HG03039 (cell line): ENCODE data around the gene IL19.
"Not testable (repeated sequence)": the region's sequence is repeated elsewhere in the genome, so short reads cannot be mapped to it uniquely, and the experiment has no call there.

Experiments used
- ATAC-seq: cut with Tn5 transposase; IDR thresholded peaks from one replicate; pipeline ENCODE4 v1.9.1; 2021; ENCODE audit warnings: mild to moderate bottlenecking, moderate library complexity; ENCODE audit not compliant: unreplicated experiment

IL19 gene

DNA sequence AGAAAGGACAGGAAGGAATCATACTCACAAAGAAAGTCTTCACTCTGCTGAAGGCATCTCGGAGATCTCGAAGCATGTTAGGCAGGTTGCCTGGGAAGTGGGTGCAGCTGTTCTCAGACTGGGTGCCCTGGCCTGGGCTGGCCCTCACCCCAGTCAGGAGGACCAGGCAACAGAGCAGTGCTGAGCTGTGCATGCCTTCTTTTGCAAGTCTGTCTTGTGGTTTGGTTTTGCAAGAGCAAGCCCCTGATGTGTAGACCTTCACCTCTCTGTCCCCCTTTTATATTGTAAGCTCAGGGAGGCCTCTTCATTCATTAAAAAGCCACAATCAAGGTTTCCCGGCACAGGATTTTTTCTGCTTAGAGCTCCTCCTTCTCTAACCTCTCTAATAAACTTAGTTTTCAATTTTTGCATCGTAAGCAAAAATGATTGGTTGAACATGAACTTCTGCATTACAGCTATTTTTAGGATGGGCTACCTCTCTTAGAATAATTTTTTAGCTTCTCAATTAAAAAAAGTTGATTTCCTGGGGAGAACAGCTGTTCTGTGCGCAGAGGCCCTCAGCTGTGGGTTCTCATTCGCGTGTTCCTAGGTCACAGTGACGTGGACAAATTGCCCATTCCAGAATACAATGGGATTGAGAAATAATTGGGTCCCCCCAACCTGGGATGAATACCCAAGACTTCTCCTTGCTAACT, 1.8 kb downstream of the IL19 start, which contains the start of gene IL10:
Gene IL10 (minus strand): TSS at position 252 of the 695 bp plus-strand sequence. CDS start 59 bp downstream, at position 193.
- ATAC-seq, result no peak

DNA sequence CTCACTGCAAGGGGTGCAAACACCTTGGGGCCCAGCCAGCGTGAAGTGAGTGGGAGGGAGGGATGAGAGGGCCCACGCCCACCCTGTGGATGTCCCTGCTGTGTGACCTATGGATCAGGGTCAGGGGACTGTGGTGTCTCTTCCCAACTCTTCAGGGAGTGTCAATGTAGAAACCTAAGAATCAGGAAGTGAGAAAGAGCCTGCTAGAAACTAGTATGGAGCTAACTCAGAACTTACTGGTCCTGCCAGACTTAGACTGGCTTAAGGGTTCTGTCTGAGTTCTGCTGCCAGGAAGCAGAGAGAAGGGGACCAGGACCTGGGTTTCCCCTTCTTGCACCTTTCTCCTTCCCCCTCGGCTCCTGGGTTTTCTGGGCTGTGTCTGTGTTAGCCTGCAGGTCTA, 3.5 kb downstream of the IL19 start:
- no peak for ATAC-seq

DNA sequence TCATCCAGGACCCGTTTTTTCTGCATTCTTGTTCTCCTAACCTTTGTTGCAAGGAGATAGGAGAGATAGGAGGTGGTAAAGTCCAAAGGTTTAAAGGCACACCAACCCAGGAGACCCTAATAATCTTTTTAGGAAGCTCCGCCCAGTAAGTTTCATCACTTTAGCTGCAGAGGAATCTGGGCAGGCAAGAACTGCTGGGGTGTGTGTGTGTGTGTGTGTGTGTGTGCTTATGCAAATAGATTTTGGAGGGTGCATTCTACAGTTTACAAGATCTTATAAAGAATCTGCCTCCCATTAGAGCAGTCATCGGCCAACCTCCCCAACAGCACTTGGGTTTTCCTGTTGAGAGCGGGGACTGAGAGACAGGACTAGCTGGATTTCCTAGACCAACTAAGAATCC, 5.7 kb downstream of the IL19 start:
- no peak for ATAC-seq

DNA sequence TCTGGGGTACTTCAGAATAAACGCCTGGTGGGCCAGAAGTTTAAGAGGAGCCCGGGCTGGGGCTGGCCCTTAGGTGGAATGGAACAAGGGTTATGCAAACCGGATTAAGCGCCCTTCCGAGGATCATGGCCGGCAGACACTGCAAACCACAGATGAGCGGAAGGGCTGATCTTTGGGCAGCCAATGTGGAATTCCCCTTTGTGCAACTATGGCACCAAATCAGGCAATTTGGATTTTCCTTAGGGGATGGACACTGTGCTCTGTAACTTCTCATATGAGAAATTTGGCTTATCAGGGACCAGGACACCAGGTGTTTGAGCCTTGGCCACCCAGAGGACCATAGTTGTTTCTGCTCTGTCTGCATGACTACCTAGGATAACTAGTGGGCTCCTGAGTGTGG, 7.5 kb downstream of the IL19 start:
- ATAC-seq, result no peak

DNA sequence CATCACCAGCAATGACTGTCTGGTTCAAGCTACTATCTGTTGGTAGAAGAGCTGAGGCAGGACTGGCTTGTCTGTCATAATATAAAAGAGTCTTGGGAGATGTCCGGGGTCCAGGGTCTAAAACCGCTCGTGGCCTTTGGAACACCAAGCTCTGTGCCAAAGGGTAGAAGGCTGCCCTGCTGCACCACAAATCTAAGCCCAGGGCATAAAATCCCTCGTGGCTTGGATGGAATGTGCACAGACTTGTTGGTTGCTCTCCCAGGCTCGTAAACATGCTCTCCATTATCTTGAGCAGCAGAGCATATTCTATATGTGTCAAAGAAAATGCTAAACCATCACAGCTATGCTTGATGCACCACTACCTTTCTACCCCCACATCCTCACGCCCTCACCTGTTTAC, 8.3 kb downstream of the IL19 start:
- not testable (repeated sequence) for ATAC-seq

DNA sequence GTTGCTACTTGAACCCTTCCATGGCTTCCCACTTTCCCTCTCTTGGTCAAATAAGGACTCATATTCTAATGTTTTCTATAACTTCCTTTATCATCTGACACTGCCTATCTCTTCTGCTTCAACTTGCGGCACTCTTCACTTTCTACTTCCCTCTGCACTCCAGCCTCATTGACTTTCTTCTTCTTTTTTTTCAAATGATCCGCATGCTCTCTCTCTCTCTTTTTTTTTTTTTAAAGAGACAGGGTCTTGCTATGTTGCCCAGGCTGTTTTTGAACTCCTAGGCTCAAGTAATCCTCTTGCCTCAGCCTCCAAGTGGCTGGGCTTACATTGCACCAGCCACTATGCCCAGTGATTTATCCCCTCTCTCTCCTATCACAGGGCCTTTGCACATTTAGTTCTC, 9.1 kb downstream of the IL19 start:
- ATAC-seq, result no peak

DNA sequence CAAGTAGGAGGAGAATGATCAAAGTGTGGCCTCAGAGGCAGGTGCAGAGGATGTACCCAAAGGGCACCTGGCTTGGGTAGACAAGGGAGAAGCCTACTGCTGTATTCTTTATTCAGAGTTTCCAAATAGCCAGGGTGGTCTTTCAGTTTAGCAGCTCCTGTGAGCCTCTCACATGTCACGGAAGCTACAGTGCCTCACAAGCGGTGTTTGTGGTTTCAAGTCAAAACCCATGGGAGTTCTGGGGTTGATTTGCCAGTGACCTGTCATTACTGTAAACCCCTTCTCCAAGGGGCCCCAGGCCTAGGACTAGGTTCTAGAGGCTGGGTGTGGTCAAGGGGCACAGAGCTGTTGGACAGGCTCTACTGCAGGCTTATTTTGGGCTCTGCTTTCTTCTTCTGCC, 11.9 kb downstream of the IL19 start:
- peak; percentile 43 for ATAC-seq

DNA sequence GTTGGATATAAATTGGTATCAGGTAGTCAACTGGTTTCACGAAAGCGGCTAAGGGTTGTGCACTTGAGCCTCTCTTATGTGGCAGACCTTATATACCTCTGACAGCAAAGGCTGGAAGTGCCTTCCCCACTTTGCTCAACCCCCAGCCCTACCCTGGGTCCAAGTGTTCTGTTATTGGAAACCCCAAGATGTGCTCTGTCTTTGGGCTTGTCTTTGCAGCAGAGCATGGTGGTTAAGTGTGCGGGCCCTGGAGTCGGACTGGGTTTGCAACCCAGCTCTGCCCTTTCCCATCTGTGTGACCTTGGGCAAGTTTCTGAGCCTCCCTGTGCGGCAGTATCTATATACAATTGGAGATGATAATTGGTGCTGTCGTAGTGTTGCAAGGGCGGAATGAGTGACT, 12.9 kb downstream of the IL19 start:
- no peak for ATAC-seq

DNA sequence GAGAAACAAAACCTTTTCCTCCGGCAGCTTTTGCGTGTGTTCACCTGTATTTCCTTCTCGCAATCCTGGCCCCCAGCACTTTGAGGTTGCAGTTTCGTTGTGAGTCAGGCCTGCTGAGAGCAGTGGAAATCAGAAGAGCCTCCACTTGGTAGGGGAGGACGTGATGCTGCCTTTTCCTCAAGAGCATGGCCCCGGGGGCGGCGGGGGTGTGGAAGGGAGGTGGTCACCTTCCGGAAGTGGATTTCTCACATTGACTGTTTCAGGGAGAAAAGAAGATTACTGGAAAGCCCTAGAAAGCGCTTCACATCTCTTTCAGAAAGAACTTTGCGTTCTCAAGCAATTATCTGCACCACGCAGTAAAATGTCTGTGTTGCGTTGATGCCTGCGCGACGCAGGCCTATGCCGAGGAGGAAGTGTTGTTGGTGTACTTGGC, 13.9 kb downstream of the IL19 start:
- ATAC-seq, result peak; percentile 46

DNA sequence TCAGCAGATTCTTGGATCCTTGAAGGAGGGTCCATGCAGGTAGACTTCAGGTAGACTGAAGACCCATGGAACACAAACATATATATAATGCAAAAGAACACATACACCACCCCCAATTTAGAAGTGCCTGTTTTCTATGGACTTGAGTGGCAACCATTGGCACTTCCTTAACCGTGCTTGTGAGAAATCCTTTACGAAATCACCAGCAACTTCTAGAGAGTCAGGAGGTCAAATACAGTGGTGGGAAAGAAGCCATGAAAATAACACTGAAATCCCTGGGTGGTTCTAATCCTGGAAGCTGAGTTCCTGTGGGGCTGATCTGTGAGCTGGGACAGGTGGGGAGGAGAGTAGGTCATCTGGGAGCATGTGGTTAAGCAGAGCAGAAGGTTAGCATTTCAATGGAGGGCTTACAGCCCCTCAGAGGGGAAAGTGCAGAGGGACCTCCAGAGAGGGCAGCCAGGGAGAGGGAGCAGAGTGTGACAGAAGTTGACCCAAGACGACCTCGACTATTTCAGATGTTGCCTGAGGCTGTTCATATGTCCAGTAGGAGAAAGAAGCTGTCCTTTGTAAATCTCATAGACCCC, 14.7 kb downstream of the IL19 start:
- ATAC-seq, result no peak

DNA sequence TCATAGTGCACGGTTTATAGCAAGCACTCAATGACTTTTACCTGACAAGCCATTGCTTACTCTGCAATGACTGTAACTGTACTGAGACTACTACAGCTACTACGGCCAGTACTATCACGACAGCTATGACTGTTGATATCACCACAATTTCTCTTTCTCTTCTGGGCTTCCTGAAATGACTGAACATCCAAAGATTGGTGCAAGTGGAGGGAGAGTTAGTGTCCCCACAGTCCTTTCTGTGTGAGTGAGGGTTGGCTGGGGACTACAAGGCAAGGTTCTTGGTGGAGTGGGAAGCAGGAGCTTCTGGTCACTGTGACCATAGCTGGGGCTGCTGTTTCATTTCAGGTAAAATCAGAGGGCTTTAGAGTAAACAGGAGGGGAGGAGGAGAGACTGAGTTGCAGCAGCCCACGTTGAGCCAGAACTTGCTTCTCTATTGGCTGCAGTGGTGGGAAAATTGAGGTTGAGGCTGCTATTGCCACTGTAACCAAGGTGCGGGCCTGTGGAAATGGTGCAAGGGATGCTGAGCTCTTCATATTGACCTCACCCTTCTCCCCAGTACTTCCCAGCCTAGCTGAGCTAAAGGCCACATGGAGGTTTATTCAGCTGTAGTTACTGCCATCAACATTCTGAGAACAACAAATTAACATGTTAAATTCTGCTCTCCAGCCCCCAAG, 15.8 kb downstream of the IL19 start:
- ATAC-seq, result no peak

DNA sequence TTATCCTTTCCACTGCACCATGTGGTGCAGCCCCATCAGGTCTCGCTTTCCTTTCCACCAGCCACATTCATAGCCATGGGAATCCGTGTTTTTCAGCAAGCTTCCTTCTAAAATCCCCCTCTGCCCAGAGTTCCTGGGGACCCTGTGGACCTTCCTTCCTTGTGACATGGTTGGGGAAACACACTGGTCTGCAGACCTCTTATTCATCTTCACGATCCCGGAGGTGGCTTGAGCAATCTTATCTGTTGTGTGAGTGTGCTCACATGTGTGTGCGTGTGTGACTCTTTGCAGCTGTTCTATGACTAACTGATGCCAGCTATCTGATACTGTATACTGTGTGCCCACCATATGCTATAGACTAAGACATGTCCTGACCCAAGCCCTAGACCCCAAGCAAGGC, 17.3 kb downstream of the IL19 start:
- no peak for ATAC-seq

DNA sequence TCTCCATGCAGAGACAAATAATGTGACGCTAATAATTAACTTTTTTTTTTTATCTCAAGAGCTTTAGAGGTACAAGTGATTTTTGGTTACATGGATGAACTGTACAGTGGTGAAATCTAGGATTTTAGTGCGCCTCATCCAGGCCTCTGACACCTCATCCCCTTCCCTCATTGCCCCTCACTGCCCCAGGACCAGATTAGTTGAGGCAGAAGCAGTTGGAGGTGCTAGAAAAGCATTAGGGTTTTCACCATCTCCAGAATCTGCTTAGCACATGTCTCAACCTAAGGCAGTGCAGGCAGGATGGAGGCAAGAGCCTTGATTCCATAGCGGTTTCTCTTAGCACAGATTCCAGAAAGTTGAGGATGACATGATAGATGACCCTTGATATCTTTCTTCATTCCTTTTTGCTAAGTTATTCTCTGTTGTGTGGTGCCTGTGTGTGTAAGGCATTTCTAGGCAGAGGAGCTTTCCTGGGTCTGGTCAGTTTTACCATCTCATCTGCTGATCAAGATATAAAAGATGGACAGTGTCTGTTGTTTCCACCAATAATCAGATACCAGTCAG, 18.0 kb downstream of the IL19 start:
- no peak for ATAC-seq

DNA sequence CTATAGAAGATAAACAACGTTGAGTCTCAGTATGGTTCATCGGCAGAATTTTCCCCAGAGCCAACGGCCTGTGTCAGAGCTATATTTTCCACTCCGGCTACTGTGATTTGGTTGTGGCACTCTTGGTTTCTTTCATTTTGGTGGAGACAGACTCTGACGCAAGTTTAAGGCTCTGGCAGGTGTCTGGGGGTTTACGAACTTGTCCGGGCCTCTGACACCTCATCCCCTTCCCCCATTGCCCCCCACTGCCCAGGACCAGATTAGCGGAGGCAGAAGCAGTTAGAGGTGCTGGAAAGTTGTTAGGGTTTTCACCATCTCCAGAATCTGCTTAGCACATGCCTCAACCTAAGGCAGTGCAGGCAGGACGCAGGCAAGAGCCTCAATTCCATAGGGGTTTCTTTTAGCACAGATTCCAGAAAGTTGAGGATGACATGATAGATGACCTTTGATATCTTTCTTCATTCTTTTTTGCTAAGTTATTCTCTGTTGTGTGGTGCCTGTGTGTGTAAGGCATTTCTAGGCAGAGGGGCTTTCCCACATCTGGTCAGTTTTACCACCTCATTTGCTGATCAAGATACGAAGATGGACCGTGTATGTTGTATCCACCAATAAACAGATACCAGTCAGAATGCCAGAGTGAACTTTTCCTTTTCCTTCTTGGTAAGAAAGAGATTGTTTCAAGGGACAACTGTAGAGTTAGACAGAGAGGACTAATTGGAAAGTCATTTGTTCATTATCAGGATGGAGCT, 20.1 kb downstream of the IL19 start:
- no peak for ATAC-seq

DNA sequence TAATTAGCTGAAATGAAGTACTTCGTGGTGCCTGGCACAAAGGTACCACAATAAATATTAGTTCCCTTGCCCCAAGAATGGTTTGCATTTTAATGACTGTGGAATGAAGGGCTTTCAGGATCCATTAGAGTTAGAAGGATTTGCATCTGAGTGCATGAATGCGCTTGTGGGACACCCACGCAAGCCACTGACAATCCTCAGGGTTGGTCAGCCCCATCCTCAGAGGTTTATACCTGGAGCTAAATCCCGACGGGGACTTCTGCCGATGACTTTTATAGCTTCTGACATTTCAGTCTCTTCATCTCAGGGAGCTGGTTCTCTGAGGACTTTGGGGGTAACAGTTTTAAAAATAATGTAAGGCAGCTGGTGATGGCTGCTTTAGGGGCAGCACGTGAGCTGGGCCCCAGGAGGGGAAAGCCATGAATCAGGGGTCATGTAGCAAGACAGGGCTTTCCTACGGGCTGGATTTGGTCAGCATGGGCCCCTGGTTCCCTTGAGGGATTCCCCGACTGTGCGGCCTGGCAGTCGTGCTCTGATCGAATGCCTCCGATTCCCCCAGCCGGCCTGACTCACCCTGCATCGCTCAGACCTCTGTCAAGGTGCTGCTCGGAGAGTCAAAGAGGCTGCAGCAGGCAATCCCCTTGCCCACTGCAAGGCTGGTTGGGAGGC, 22.5 kb downstream of the IL19 start:
- peak; percentile 47 for ATAC-seq

DNA sequence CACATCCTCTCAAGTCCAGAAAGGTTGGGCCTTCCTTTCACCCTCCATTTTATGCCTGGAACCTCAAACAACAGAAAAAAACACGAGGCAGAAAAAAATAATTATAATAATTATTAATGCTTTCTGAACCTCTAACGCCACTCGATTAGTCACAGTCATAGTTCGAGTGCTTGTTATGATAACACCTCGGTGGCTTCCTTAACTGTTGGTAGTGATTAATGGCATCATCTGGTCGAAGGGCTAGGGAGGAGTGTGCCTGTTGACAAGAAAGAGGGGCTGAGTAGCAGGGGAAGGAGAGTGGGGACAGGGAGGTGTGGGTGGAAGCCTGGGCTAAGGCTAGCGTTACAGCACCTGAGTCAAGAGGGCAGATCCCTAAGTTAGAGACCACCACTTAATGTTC, 23.0 kb downstream of the IL19 start:
- ATAC-seq, result no peak

DNA sequence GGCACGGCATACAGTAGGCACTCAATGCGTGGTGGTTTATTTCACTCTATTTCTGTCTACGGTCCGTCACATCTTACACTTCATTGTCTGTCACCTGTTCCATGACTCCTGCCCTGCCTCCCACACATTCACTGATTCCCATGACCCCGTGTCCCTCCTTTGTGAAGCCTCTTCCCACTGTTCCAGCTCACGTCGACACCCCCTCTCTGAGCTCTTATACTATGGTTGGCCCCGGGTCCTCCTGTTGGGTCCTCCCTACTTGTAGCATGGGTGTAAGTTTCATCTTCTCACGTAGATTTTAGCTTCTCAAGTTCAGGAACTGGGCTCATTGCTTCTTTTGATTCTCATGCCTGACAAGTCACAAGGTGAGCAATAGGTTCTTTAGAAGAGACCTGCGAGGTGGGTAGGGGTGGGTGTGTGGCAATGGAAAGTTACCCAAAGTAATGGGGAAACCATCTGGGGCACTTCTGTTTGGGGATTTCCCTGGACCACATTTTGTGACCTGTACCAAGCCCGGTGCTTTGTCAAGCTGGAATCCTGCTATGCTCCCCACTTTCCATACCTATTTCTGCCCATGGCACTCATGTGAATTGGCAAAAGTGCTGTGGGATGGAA, 23.8 kb downstream of the IL19 start:
- ATAC-seq, result no peak

DNA sequence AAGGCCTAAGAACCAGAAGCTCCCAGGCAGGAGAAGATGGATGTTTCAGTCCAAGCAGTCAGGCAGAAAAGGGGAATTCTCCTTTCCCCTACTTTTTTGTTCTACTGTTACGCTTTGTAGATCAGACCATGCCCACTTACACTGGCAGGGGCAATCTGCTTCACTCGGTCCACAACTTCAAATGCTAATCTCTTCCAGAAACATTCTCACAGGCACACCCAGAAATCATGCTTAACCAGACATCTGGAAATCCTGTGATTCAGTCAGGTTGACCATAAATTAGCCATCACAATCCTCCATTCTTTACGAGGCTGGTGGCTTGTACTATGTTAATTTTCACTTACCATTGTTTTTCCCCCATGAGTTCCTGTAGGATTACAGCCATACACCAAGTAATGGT, 25.5 kb downstream of the IL19 start:
- no peak for ATAC-seq

DNA sequence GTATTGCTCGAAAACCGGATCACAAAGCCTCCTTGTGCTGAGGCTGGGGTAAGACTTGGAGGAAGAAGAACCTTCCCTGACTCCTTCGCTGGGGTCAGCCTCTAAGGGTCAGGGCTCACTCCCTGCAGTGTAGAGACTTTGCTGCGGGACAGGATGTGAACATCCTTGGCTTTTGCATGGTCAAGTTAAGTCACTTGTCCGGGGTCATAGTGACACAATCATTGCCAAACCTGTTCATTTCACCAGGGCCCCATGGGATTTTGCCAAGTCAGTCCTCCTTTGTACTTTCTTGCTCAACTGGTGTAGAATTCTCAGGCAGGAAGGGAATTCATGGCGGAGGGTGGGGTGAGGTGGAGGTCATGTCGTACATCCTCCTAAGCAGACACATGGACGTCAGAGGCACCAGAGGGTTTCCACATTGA, 26.4 kb downstream of the IL19 start:
- ATAC-seq, result no peak
